Lower leg skin (tissue), 4 donors: Measurements from ENCODE around the gene FGF9. TPM values are rescaled to one million over a fixed set of nuclear protein-coding genes. Genes with fewer than 3 reads are reported as not detected.

Source experiments
- DNase-seq, 2 donors: peaks; one replicate each; pipeline ENCODE4 v3.0.0-alpha.2; 2019; ENCODE audit warnings: low spot score in 2 of 2
- H3K4me3 ChIP-seq: fragments of 200-600 bp; sonication (generic); 2 replicates; pipeline ENCODE4 v1.5.1; 2017; ENCODE audit warnings: mild to moderate bottlenecking, low read depth; ENCODE audit not compliant: poor library complexity, severe bottlenecking
- POLR2A ChIP-seq, 2 donors: fragments of 450-650 bp; IDR thresholded peaks; one replicate each; pipeline ENCODE4 v1.6.1; 2016 to 2017; ENCODE audit warnings: antibody characterized with exemption in 2 of 2, mild to moderate bottlenecking in 1 of 2, moderate library complexity in 1 of 2
- WGBS, 2 donors: methylation state at CpG; one replicate each; pipeline ENCODE4 v1.1.5; 2018; 5-methylcytosine and 5-hydroxymethylcytosine counted together
- intact Hi-C: fragments of 100-400 bp; cut with DNase I; formaldehyde crosslinking; loops from one replicate; pipeline ENCODE4 v1.15.0; 2023; ENCODE audit warnings: low total_unique reads
- total RNA-seq, 4 donors: library from RNA; depleted of rRNA; stranded (reverse); fragments of >200 nt; gene quantifications; one replicate each; pipeline ENCODE4 v1.1.0, GENCODE V29; 2016
- TF ChIP-seq, protein P1 (sequence below), 3 donors: fragments of 450-650 bp; IDR thresholded peaks; one replicate each; pipeline ENCODE4 v1.5.1; 2016; ENCODE audit warnings: antibody characterized with exemption in 3 of 3, mild to moderate bottlenecking in 3 of 3, moderate library complexity in 2 of 3

FGF9 gene
- total RNA-seq, 4 donors from 2014 or later: 0.13 to 0.25 (median 0.15) TPM; not detected in 1

DNA sequence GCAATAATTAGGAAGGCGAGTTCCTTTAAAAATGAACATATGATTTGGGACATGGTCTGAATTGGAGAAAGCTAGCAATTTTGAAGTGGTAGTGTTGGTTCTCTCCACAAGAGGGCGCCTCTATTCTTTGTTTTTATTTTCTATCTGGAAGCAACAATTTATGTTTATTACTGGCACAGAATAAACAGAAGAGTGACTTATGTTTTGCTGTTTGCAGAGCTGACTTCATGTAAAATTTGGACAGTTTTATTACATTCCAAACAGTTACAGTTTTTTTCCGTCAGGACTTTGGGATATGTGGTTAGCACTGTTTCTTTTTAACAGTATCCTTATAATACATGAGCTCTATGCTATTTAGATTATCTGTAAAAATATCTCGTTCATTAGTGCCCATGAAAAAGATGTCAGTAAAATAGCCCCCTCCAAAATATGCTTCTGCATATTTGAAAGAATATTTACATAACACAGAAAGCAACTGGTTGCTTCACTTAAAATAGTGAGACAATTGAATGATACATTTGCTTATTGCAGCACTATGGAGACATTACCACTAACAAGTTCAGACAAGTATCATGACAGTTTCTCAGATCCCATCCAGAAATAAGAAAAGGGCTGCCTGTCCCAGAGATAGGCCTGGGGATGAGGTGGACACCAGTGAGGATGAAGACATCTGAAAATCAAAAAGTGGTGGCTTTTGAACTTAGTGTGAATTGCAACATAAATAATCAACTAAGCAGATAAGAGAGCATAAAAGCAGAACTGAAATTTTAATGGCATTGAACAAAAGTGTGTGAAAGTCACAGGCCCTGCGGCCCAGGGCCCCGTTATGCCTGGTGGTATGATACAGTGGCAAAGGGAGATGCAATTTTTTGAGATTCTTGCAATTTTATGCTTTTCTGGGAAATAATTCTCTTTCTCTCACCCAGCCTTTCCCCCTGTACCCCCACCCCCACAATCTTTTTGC is 32.3 kb upstream of the FGF9 start:
- intact Hi-C loops: no loop called here

DNA sequence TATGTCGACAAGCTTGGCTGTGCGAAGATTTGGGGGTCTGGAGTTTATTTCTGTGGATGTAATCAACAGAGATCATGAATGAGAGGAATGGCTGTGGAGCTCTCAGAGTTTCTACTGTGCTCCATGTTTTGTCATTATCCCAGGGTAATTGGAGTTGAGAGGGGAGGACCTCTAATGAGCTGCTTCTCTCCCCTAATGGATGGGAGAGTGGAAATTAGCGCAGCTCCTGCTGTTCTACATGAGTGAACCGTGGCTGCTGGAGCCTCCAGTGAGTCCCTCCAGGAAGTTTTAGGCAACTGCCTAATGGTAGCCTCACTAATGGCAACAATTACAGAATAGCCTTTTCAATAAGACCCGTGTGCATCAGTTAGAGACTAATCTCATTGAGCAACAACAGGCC is 31.3 kb upstream of the FGF9 start:
- intact Hi-C loops: no loop called here
- no peak for DNase-seq
- 76 to 81% methylated on average over 5 of the region's 5 CpGs for WGBS, 2 donors
- TF ChIP-seq, protein P1, sequence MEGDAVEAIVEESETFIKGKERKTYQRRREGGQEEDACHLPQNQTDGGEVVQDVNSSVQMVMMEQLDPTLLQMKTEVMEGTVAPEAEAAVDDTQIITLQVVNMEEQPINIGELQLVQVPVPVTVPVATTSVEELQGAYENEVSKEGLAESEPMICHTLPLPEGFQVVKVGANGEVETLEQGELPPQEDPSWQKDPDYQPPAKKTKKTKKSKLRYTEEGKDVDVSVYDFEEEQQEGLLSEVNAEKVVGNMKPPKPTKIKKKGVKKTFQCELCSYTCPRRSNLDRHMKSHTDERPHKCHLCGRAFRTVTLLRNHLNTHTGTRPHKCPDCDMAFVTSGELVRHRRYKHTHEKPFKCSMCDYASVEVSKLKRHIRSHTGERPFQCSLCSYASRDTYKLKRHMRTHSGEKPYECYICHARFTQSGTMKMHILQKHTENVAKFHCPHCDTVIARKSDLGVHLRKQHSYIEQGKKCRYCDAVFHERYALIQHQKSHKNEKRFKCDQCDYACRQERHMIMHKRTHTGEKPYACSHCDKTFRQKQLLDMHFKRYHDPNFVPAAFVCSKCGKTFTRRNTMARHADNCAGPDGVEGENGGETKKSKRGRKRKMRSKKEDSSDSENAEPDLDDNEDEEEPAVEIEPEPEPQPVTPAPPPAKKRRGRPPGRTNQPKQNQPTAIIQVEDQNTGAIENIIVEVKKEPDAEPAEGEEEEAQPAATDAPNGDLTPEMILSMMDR (IDR thresholded peaks at IDR 0.05): no peak
- TF ChIP-seq POLR2A (IDR thresholded peaks at IDR 0.05): no peak
- H3K4me3 ChIP-seq: no peak overlapping the region

More for the DNA sequence above, 32.3 kb upstream of the FGF9 start:
- TF ChIP-seq POLR2A (IDR thresholded peaks at IDR 0.05): no peak
- TF ChIP-seq, protein P1 (IDR thresholded peaks at IDR 0.05): peak in 1 of 3 donors; percentile 19
- WGBS, 2 donors: 34 to 36% methylated on average over 6 of the region's 6 CpGs
- H3K4me3 ChIP-seq: no peak overlapping the region
- DNase-seq: peak in 1 of 2 donors; percentile 18

DNA sequence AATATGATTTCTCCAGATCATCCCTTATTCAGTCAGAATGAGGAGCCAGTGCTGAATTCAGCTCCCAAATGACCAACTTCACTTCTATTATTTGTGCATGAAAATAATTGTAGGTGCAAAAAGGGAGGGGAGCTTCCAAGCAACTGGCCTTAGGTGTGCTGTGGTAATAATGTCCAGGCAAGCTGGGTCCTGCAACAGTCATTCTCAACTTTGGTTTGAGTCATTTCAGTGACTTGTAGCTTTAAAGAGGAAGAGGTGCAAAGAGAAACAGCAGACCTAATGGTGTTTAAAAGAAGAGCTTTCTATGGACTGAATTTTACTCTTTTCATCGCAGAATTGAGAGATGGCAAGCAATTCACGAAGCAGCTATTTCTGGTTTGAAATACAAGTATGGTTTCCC is 29.2 kb upstream of the FGF9 start:
- H3K4me3 ChIP-seq: no peak overlapping the region
- DNase-seq: no peak
- intact Hi-C loops: loop anchor here (10.0 kb wide), 1 partner anchor 633 kb away; no protein-coding TSS in a partner anchor
- TF ChIP-seq, protein P1 (IDR thresholded peaks at IDR 0.05): no peak
- TF ChIP-seq POLR2A (IDR thresholded peaks at IDR 0.05): no peak
- 85 to 91% methylated on average over 2 of the region's 2 CpGs for WGBS, 2 donors

DNA sequence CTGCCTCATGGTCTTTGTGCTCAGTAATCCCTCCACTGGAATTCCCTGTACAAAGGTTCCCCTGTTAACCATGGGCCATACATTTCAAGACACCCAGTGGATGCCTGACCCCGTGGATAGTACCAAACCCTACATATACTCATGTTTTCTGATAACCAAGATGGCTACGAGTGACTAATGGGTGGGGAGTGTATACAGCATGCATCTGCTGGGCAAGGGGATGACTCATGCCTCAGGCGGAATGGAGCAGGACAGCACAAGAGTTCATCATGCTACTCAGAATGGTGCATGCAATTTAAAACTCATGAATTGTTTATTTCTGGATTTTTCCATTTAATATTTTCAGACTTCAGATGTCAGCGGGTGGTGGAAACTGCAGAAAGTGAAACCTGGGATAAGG is 13.3 kb upstream of the FGF9 start:
- DNase-seq: no peak
- intact Hi-C loops: no loop called here
- 64 to 73% methylated on average over 4 of the region's 4 CpGs for WGBS, 2 donors
- TF ChIP-seq, protein P1 (IDR thresholded peaks at IDR 0.05): no peak
- TF ChIP-seq POLR2A (IDR thresholded peaks at IDR 0.05): no peak
- no peak overlapping the region for H3K4me3 ChIP-seq

DNA sequence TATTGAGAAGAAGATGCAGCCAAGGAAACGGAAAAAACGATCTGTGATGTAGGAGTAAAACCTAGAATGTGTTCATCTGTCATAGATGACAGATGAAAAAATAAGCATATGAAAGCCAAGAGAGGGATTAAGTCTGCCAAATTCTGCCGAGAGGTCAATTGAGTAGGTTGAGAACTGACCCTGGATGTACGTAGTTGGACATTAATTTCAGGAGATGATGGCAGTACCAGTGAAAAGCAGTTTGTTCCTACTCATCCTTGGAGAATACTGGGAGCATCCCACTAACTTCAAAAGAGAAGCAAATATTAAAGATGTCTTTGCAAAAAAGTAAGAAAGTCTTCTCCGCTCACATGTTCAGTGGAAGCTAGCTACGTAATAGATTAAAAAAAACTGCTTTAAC is 11.8 kb upstream of the FGF9 start:
- intact Hi-C loops: no loop called here
- DNase-seq: no peak
- no peak overlapping the region for H3K4me3 ChIP-seq
- WGBS, 2 donors: 67 to 70% methylated on average over 6 of the region's 6 CpGs
- TF ChIP-seq POLR2A (IDR thresholded peaks at IDR 0.05): no peak
- TF ChIP-seq, protein P1 (IDR thresholded peaks at IDR 0.05): no peak
